HFFc6 (cell line): Measurements from ENCODE around the gene TYK2. TPM values are rescaled to one million over a fixed set of nuclear protein-coding genes. Genes with fewer than 3 reads are reported as not detected.
A peak's percentile ranks its signal among the peaks of the same experiment; 100 is the strongest.
"Not testable (repeated sequence)": the region's sequence is repeated elsewhere in the genome, so short reads cannot be mapped to it uniquely, and the experiment has no call there.

Experiments
- DNase-seq: peaks from one replicate; pipeline ENCODE4 v3.0.0-alpha.2; 2018
- H3K27ac Mint-ChIP-seq: 2 replicates; pipeline ENCODE4 v1.8.0; 2020; ENCODE audit warnings: mild to moderate bottlenecking, mixed read lengths
- H3K27me3 Mint-ChIP-seq: 2 replicates; pipeline ENCODE4 v1.8.0; 2021; ENCODE audit warnings: mild to moderate bottlenecking, moderate library complexity, mixed read lengths; ENCODE audit not compliant: insufficient read depth
- H3K36me3 Mint-ChIP-seq: 2 replicates; pipeline ENCODE4 v1.8.0; 2021; ENCODE audit warnings: low read depth, mixed read lengths
- H3K4me1 Mint-ChIP-seq: 2 replicates; pipeline ENCODE4 v1.8.0; 2020; ENCODE audit warnings: low read depth, mixed read lengths
- H3K4me3 Mint-ChIP-seq: 2 replicates; pipeline ENCODE4 v1.8.0; 2020; ENCODE audit warnings: mild to moderate bottlenecking, moderate library complexity, mixed read lengths
- H3K9me3 Mint-ChIP-seq: 2 replicates; pipeline ENCODE4 v1.8.0; 2020; ENCODE audit warnings: mild to moderate bottlenecking, mixed read lengths
- total RNA-seq, 6 experiments: library from RNA; stranded (reverse); fragmentation: NEBNext Ultra II Directional; extraction: Animal tissue kit (Norgen Biotek cat#: 25700); gene quantifications; 2 replicates in 1 of 6; 3 replicates in 5 of 6; pipeline ENCODE4 v1.2.3, GENCODE V29; 2021
- TF ChIP-seq, protein P1 (sequence below): fragments of 200-600 bp; sonication (generic); IDR thresholded peaks from 2 replicates; pipeline ENCODE4 v1.5.0; 2021; ENCODE audit warnings: antibody characterized with exemption, mild to moderate bottlenecking

The TYK2 gene
- total RNA-seq, 6 experiments from 2014 or later, result 67.9 to 82.3 (median 78.5) TPM

DNA sequence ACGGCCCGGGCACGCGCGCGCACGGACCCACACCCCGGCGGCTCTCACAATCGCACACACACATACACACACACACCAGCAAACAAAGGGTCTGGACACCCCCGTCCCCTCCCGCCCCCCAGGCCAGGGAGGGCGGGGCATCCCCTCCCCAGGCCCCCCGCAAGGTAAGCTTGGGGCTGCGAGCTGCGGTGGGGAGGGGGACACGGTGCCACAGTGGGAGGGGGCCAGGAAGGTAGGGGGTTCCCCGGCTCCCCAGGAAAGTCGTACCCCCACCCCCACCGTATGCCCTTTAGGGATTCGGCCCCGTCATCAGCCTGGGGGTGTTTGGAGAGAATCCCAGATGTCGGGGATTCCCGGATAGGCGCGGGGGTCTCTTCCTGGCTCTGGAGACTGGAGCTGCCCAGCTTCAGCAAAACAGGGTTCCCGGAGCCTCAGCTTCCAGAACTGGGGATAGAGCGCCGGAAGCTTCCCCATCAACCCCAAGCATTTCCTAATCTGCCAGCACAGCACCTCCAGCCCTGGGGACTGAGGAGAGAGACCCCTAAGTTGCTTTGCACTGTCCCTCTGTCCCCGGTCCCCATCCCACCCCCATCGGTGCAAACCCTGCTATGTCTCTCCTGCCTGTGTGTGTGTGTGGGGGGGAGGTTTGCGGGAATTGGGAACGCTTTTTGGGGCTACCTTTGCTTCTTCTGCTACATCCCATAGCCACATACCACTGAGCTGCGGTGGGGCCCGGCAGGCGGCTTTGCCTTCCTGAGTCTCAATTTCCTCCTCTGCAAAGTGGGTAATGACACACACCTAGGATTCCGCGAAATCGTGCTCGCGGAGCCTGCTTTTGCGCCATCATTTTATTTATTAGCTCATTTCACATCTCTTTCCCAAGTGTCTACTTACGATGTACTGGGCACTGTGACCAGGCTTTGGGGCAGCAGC lies 24.8 kb upstream of the TYK2 start:
- TF ChIP-seq, protein P1, sequence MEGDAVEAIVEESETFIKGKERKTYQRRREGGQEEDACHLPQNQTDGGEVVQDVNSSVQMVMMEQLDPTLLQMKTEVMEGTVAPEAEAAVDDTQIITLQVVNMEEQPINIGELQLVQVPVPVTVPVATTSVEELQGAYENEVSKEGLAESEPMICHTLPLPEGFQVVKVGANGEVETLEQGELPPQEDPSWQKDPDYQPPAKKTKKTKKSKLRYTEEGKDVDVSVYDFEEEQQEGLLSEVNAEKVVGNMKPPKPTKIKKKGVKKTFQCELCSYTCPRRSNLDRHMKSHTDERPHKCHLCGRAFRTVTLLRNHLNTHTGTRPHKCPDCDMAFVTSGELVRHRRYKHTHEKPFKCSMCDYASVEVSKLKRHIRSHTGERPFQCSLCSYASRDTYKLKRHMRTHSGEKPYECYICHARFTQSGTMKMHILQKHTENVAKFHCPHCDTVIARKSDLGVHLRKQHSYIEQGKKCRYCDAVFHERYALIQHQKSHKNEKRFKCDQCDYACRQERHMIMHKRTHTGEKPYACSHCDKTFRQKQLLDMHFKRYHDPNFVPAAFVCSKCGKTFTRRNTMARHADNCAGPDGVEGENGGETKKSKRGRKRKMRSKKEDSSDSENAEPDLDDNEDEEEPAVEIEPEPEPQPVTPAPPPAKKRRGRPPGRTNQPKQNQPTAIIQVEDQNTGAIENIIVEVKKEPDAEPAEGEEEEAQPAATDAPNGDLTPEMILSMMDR, result 0 out of 2 replicates have a peak, but pooled peaks have one; percentile 18

DNA sequence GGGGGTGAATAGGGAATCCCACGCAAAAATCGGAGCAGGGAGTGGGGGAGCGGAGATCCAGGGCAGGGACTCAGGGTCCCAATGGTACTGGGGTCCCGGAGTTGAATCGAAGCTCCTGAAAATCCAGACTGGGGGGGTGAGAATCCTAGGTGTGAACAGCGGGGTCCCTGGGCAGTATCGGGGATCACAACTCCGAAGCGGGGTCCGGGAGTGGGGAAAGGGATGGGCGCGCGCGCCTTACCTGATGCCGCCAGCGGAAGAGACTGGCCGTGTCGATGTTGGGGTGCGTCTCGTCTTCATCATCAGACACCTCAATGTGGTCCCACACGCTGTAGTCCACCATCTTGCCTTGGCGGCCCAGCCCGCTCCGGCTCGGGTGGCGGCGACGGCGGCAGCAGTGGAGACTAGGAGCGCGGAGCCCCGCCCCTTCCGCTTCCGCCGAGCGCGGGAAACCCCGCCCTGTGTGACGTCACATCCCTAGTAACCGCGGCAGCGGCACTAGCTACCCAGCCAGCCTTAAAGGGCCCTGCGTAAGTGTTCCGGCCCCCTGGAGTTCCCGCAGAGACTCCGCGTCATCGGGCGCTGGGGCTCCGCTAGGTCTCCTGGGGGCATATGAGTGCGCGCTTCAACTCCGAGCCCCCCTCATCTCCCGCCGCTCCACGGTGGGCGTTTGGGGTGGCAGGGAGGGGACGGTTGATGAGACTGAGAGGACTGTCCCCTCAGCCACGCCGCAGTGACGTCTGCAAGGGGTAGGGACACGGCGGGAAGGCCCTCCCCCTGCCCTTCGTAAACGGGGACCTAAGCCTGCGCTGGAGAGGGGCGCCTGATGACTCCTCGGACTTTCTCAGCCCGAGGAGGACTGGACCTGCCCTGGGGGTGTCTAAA lies 23.0 kb upstream of the TYK2 start, which contains the start of gene CDC37:
Gene CDC37 (minus strand): TSS at position 406 of the 885 bp plus-strand sequence. CDS start 63 bp downstream, at position 343.
- peak within 1 kb of the TSS; percentile 96 for H3K4me3 Mint-ChIP-seq
- peak within 1 kb of the TSS; percentile 93 for H3K27ac Mint-ChIP-seq
- peaks cover 3% of the 10 kb centered on the region for H3K27me3 Mint-ChIP-seq
- H3K9me3 Mint-ChIP-seq, result no peaks in the 10 kb centered on the region
- H3K36me3 Mint-ChIP-seq, result peaks cover 14% of the 10 kb centered on the region
- DNase-seq, result peak; percentile 93
- TF ChIP-seq, protein P1, result no peak
- H3K4me1 Mint-ChIP-seq, result peaks cover 27% of the 10 kb centered on the region

More for the DNA sequence above, 24.8 kb upstream of the TYK2 start:
- peak overlapping the region; percentile 96 for H3K4me3 Mint-ChIP-seq
- peaks cover 2% of the 10 kb centered on the region for H3K27me3 Mint-ChIP-seq
- peaks cover 45% of the 10 kb centered on the region for H3K4me1 Mint-ChIP-seq
- H3K27ac Mint-ChIP-seq, result peak overlapping the region; percentile 93
- no peaks in the 10 kb centered on the region for H3K9me3 Mint-ChIP-seq
- no peak for DNase-seq
- H3K36me3 Mint-ChIP-seq, result peaks cover 14% of the 10 kb centered on the region

DNA sequence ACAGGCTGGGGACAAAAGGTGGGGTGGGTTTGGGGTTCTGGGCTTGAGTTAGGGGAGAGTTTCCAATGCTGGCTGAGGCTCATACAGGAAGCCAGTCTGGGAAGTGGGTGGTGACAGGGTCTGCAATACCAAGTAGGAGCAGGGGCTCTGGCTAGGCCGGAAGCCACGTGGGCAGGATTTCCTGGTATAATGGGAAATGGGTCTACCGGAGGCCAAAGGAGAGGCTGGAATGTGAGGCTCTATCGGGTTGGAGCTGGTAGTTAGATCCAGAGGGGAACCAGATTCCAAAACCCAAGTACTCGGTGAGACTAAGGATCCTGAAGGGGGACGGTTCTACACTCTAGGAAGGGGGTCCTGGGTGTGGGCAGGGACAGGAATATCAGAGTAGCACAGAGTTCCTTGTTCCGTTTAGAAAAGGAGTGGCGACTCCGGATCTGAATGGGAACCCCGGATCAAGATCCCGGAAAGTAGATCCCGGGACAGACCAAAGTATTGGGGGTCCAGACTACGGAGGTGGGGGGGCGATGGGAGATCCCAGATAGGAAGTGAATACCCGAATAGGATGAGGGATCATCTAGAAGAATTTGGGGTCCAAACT lies 22.2 kb upstream of the TYK2 start:
- TF ChIP-seq, protein P1, result no peak
- no peaks in the 10 kb centered on the region for H3K9me3 Mint-ChIP-seq
- peaks cover 14% of the 10 kb centered on the region for H3K36me3 Mint-ChIP-seq
- peaks cover 26% of the 10 kb centered on the region for H3K4me1 Mint-ChIP-seq
- H3K4me3 Mint-ChIP-seq, result peak overlapping the region; percentile 96
- peaks cover 5% of the 10 kb centered on the region for H3K27me3 Mint-ChIP-seq
- H3K27ac Mint-ChIP-seq, result peak overlapping the region; percentile 93
- DNase-seq, result peak; percentile 18

DNA sequence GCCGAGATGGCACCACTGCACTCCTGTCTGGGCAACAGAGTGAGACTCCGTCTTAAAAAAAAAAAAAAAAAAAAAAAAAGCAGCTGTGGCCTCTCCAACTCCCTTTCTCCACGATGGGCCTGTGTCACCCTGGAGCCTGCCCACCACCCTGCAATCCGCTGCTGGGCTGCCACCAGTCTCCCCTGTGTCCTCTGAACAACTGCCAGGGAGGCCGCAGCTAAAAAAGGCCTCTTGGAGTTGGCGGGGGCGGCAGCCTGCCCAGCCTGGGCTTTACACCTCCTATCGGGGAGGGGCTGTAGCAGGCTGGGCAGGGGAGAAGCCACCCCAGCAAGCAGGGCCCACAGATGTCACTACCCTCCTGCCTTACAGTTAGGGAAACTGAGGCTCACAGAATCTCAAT lies 19.5 kb upstream of the TYK2 start:
- H3K4me1 Mint-ChIP-seq, result peaks cover 18% of the 10 kb centered on the region
- peaks cover 5% of the 10 kb centered on the region for H3K27me3 Mint-ChIP-seq
- H3K36me3 Mint-ChIP-seq, result peaks cover 24% of the 10 kb centered on the region
- H3K9me3 Mint-ChIP-seq, result no peaks in the 10 kb centered on the region
- H3K27ac Mint-ChIP-seq, result no peak overlapping the region
- TF ChIP-seq, protein P1, result no peak
- DNase-seq, result no peak
- H3K4me3 Mint-ChIP-seq, result no peak overlapping the region

DNA sequence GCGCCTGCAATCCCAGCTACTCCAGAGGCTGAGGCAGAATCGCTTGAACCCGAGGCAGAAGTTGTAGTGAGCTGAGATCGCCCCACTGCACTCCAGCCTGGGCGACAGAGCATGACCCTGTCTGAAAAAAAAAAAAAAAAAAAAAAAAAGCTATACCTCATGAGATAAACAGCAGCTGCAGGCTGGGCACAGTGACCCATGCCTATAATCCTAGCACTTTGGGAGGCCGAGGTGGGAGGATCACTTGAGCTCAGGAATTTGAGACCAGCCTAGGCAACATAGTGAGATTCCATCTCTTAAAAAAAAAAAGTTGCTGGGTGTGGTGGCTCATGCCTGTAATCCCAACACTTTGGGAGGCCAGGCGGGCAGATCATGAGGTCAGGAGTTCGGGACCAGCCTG lies 19.0 kb upstream of the TYK2 start:
- Mint-ChIP-seq H3K4me1 (peaks cover 18% of the 10 kb centered on the region), H3K36me3 (peaks cover 25% of the 10 kb centered on the region)
- H3K27me3 Mint-ChIP-seq, H3K9me3 Mint-ChIP-seq, H3K27ac Mint-ChIP-seq, DNase-seq, H3K4me3 Mint-ChIP-seq: not testable (repeated sequence)
